HepG2 (cell line): ENCODE measurements around the gene GNL1. TPM values are rescaled to one million over a fixed set of nuclear protein-coding genes. Genes with fewer than 3 reads are reported as not detected.

Experiments
- AHR ChIP-seq: IDR thresholded peaks from 2 replicates; pipeline ENCODE4 v1.6.1; 2018; ENCODE audit warnings: missing genetic modification reagents, missing compliant biosample characterization
- CREB3 ChIP-seq: sonication (generic); formaldehyde crosslinking; IDR thresholded peaks from 2 replicates; pipeline ENCODE4 v1.5.0; 2020; ENCODE audit warnings: missing genetic modification reagents
- GLI4 ChIP-seq: sonication (generic); formaldehyde crosslinking; IDR thresholded peaks from 2 replicates; pipeline ENCODE4 v1.5.1; 2020; ENCODE audit warnings: missing genetic modification reagents, mild to moderate bottlenecking, moderate library complexity, borderline replicate concordance
- NCOA2 ChIP-seq: sonication (generic); formaldehyde crosslinking; IDR thresholded peaks from 2 replicates; pipeline ENCODE4 v1.8.0; 2022; ENCODE audit warnings: inconsistent platforms
- PITX1 ChIP-seq: sonication (generic); formaldehyde crosslinking; IDR thresholded peaks from 2 replicates; pipeline ENCODE4 v1.5.1; 2020; ENCODE audit warnings: mild to moderate bottlenecking, missing genetic modification reagents
- RARA ChIP-seq: IDR thresholded peaks from 2 replicates; pipeline ENCODE4 v1.6.1; 2016; ENCODE audit warnings: missing genetic modification reagents, missing compliant biosample characterization
- TMF1 ChIP-seq: sonication (generic); formaldehyde crosslinking; IDR thresholded peaks from 2 replicates; pipeline ENCODE4 v1.8.1; 2022; ENCODE audit warnings: low read depth, missing genetic modification reagents
- U2AF2 ChIP-seq: fragments of 200-400 bp; formaldehyde crosslinking; IDR thresholded peaks from 2 replicates; pipeline ENCODE4 v1.6.1; 2017; ENCODE audit warnings: low read depth, mild to moderate bottlenecking, low read length
- ZBTB40 ChIP-seq, 2 experiments: fragments of 450-650 bp in 1 of 2; sonication (generic) in 1 of 2; formaldehyde crosslinking in 1 of 2; IDR thresholded peaks; 2 replicates each; pipeline versions ENCODE4 v1.6.1 to v1.8.0; 2016 to 2022; ENCODE audit warnings: antibody characterized with exemption in 1 of 2, mild to moderate bottlenecking in 1 of 2, missing genetic modification reagents in 1 of 2
- ZFP36L2 ChIP-seq: sonication (generic); formaldehyde crosslinking; IDR thresholded peaks from 2 replicates; pipeline ENCODE4 v1.4.0; 2020; ENCODE audit warnings: missing genetic modification reagents
- ZFP82 ChIP-seq: sonication (generic); formaldehyde crosslinking; IDR thresholded peaks from 2 replicates; pipeline ENCODE4 v1.5.1; 2020; ENCODE audit warnings: mild to moderate bottlenecking, missing genetic modification reagents, borderline replicate concordance
- ZFP90 ChIP-seq: sonication (generic); formaldehyde crosslinking; IDR thresholded peaks from 2 replicates; pipeline ENCODE4 v1.8.0; 2022; ENCODE audit warnings: missing genetic modification reagents, mild to moderate bottlenecking, inconsistent platforms, borderline replicate concordance
- ZKSCAN8 ChIP-seq: IDR thresholded peaks from 2 replicates; pipeline ENCODE4 v1.6.1; 2016; ENCODE audit warnings: borderline replicate concordance, missing genetic modification reagents, missing compliant biosample characterization
- ZSCAN9 ChIP-seq: IDR thresholded peaks from 2 replicates; pipeline ENCODE4 v1.6.1; 2016; ENCODE audit warnings: borderline replicate concordance
- polyA plus RNA-seq, 8 experiments: library from polyadenylated mRNA; depleted of rRNA in 3 of 8; stranded (reverse) in 7 of 8; unstranded in 1 of 8; fragments of >200 nt; fragmentation: Illumina TruSeq in 4 of 8; extraction: Trizol in 4 of 8; gene quantifications; 2 replicates each; pipeline versions ENCODE4 v1.2.1 to v1.2.3, GENCODE V29; 2011 to 2016; ENCODE audit warnings: low read depth in 4 of 8, missing spikeins in 1 of 8, mixed read lengths in 1 of 8; ENCODE audit not compliant: insufficient read depth in 1 of 8
- total RNA-seq, 5 experiments: library from RNA; depleted of rRNA; stranded (reverse); fragments of >200 nt; fragmentation: Illumina TruSeq; extraction: Trizol; gene quantifications; 2 replicates each; pipeline ENCODE4 v1.2.3, GENCODE V29; 2016; ENCODE audit warnings: low read depth in 1 of 5
- TF ChIP-seq, protein P1 (sequence below): sonication (generic); formaldehyde crosslinking; IDR thresholded peaks from 2 replicates; pipeline ENCODE4 v1.4.0; 2020; ENCODE audit warnings: missing genetic modification reagents

Gene GNL1
- total and polyA plus RNA-seq, 2 of the 13 experiments (the other 11 are each of a cell fraction or from before 2014, with no cell fraction given) = 35.0 to 55.6 TPM

DNA sequence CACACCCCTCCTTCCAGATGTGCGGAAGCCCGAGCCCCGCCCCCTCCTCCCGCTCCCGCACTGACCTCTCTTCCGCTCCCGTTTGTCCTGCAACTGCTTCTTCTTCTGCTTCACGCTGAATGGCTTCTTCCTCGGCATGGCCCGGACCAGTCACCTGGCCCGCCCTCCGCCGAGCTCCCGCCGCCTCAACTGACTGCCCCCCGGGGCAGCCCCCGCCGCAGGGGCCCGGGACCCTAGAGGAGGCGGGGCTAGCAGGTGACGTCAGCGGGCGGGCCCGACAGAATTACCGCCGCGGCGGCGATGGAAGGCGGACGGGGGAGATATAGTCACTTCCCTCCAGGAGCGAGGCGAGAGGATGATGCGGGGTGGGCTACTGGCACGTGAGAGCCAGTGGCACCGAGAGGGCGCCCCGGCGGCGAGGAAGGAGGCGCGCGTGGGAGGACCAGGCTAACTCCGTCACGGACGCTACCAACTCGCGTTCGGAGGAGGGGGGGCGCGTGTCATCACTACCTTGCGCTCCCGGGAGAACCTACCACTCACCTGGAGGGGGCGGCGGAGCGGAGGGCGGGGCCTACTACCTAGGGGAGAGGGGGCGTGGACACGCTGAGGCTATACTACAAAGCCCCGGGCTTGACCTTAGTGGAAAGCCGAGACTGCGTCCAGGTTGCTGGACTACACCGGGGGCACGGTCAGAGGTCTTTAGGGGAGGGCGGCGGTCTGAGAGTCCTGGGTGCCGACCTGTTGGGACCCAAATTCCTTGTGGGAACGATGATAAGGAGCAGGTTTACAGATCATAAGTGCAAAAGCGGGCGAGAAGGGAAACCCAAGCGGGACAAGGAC, at the start of gene GNL1 (continued):
- TF ChIP-seq ZBTB40 (IDR thresholded peaks at IDR 0.05) (no peak), ZBTB40 (CRISPR knock-in tag; IDR thresholded peaks at IDR 0.05) (peak; percentile 68; the same call in 1 of the 2 replicates), TMF1 (peak; percentile 66; the same call in 1 of the 2 replicates), ZSCAN9 (CRISPR knock-in tag) (no peak), ZKSCAN8 (CRISPR knock-in tag) (peak; percentile 65; the same call in 1 of the 2 replicates), RARA (CRISPR knock-in tag) (no peak; the same call in none of the 2 replicates), CREB3 (CRISPR knock-in tag) (peak; percentile 81; the same call in 1 of the 2 replicates), ZFP36L2 (no peak), ZFP82 (CRISPR knock-in tag) (no peak; the same call in 1 of the 2 replicates), GLI4 (CRISPR knock-in tag) (no peak), U2AF2 (no peak), AHR (CRISPR knock-in tag) (no peak; the same call in 1 of the 2 replicates), PITX1 (CRISPR knock-in tag) (peak; percentile 56), ZFP90 (CRISPR knock-in tag) (no peak), NCOA2 (no peak; the same call in 1 of the 2 replicates)
- TF ChIP-seq, protein P1, sequence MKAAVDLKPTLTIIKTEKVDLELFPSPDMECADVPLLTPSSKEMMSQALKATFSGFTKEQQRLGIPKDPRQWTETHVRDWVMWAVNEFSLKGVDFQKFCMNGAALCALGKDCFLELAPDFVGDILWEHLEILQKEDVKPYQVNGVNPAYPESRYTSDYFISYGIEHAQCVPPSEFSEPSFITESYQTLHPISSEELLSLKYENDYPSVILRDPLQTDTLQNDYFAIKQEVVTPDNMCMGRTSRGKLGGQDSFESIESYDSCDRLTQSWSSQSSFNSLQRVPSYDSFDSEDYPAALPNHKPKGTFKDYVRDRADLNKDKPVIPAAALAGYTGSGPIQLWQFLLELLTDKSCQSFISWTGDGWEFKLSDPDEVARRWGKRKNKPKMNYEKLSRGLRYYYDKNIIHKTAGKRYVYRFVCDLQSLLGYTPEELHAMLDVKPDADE (CRISPR knock-in tag) = 0 out of 2 replicates have a peak, but pooled peaks have one; percentile 69
